HG03565 (cell line): ENCODE results near the gene SLC25A51.
"Not testable (repeated sequence)": the region's sequence is repeated elsewhere in the genome, so short reads cannot be mapped to it uniquely, and the experiment has no call there.

Experiments
- ATAC-seq: cut with Tn5 transposase; IDR thresholded peaks from one replicate; pipeline ENCODE4 v1.9.1; 2021; ENCODE audit warnings: mild to moderate bottlenecking, moderate library complexity; ENCODE audit not compliant: unreplicated experiment

SLC25A51 gene

DNA sequence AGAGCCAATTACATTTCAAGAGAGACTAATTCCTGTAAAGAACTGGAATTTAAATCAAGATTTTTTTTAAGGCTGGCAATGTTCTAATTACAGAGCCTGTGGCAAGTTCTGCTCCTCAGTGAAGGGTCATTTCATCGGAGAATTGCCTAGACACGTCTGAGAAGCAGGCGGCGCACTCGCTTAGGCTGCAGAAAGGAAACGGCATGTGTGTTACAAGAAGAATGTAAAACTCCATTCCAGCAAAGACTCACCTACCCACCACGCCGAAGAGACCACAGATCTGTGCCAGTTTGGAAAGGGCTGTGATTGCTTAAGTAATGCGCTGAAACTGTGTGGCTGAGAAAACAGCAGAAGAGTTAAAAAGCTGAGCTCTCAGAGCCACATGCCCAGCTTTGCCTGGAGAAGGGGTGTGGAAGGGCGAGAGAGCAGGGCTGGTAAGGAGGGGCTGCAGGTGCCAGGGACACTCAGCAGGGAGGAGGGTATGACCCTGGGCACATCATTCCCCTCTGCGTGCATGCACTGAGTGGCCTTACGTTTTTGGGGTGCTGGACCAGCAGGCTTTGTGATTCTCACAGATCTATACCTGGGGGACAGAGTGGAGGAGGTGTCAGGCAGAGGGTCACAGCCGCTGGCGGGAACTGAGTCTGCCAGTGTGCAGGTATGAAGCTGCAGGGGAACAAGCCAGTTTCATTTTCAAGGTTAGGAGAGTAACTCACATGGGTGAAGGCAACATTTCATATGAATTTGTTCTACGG lies 17.8 kb upstream of the SLC25A51 start:
- ATAC-seq = no peak

GRCh38 chr9:37921168-37921510 lies 17.2 kb upstream of the SLC25A51 start:
- no peak for ATAC-seq

GRCh38 chr9:37920471-37921167 lies 16.7 kb upstream of the SLC25A51 start:
- peak; percentile 50 for ATAC-seq

DNA sequence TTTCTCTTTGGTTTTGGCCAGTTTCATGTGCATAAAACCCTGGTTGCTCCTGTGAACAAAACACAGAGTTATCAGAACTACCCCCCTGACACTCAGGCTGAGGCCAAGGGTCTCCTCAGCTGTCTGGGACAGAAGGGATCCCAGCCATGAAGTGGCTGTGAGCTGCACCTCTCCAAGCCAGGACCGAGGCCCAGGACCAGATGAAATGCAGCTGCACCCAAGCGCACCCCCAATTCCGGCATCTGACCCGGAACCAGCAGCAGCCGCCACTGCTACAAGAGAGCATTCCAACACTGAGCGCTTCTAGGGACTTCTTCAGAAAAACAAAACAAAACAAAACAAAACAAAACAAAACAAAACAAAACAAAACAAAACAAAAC lies 16.0 kb upstream of the SLC25A51 start:
- ATAC-seq = no peak

DNA sequence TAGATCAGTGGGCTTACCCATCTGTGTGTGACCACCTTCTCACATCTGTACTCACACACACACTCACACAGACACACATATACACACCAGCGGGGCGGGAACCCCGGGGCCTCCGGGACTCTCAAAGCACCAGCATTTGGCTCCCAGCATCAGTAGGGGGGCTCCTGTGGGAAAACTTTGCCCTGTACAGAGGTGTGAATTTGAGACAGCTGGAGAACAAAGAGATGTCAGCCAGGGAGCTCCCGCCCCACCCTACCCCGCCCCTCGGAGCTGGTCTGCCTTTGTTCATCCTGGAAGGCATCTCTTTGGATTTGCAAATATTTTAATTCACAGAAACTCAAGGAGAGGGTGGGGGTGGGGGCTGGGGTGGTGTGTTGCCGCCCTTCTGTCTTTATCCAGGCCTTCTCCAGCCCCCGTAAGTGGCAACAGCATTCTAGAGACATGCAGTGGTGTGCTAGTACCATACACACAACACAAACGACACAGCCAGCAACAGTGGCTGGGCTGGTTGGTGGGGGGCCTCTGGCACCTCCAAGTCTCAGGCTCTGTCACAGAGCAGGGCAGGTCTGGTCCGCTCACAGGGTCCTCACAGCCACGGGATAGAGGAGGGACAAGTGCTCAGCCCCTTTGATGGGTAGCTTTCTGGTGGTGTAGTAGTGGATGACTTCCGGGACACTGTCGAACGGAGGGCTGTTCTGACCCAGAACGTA lies 15.5 kb upstream of the SLC25A51 start:
- no peak for ATAC-seq

DNA sequence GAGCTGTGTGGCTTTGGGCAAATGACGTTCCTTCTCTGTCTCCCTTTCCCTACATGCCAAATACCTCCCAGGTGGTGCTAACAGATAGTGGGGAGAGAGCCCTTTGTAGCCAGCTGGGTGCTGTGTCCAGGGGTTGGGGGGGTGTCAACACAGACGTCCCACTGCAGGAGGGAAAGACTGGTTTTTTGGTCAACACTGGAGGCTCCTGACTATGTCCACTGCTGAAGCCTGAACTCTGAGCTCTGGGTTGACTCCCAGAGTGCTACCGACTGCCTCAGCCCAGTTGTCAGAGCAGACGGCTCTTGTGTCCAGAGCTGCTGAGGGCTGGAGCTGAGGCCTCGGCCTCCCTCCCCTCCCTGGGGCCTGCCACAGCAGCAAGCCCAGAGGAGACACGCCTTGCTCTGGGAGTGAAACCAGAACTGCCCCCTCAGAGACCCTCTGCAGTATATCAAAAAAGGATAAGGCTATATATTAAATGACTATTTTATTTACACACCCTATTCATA lies 14.8 kb upstream of the SLC25A51 start:
- no peak for ATAC-seq

DNA sequence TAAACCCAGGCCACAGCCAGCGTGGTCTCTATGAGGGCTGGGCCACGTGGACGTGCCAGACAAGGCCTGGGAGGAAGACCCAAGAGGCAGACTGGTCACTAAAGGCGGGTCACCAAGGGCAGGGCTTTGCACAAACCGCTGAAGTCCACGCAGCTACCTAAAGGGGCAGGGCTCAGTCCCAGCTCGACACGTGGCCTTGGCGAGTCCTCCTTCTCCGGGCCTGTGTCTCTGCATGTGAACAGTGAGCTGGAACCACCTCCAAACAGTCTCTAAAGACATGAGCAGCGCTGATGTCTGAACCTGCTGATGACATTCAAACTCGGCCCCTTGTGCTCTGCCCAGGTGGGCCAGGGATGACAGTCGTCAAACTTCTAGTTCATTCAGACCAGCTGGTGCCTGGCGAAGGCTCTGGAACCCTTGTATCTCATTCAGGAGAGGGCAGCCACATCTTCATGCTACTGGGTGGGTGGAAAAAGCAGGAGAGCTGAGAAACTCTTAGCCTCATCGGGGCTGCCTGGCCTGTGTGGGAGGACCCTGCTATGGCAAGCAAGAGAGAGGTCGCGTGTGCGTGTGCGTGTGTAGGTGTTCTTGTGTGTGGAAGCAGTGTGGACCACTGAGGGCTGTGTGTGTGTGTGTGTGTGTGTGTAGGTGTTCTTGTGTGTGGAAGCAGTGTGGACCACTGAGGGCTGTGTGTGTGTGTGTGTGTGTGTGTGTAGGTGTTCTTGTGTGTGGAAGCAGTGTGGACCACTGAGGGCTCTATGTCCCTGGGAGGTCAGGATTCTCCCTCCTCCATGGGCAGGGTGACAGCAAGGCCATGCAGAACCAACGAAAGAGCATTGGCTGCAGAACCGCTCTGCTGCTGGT lies 14.1 kb upstream of the SLC25A51 start:
- no peak for ATAC-seq

GRCh38 chr9:37917313-37917731 lies 13.4 kb upstream of the SLC25A51 start:
- ATAC-seq = no peak

GRCh38 chr9:37916471-37917312 lies 12.8 kb upstream of the SLC25A51 start:
- no peak for ATAC-seq

GRCh38 chr9:37915911-37916470 lies 12.1 kb upstream of the SLC25A51 start:
- ATAC-seq = no peak

DNA sequence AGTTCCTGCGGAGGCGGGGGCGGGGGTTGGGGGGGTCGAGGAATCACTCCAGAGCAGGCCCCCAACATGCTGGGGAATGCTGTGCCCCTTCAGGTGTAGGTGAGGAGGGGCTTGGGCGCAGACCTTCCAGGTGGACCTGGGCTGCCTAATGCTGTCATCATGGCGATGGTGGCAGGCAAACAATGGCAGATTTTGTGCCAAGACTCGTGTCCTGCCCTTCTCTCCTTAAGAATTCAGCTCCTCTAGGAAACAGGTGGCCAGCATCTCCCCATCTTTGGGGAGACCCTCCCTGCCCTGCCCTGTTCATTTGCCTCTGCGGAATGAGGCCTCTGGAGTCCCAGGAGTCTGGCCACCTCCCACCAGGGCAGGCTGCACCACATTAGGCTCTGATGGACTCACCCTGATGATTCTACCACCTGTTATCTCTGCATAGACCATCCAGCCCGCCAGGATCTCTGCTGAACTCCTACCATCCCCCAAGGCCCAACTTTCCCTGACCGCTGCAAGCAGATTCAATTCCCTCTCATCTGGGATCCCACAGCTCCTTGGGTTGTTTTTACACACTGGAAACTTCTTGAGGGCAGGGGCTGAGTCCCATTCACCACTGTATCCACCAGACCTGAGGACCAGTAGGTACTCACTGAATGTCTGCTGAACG lies 10.9 kb upstream of the SLC25A51 start:
- ATAC-seq = no peak

GRCh38 chr9:37914154-37914551 lies 10.2 kb upstream of the SLC25A51 start:
- ATAC-seq = no peak

GRCh38 chr9:37913480-37914153 lies 9.7 kb upstream of the SLC25A51 start:
- ATAC-seq = peak; percentile 64

DNA sequence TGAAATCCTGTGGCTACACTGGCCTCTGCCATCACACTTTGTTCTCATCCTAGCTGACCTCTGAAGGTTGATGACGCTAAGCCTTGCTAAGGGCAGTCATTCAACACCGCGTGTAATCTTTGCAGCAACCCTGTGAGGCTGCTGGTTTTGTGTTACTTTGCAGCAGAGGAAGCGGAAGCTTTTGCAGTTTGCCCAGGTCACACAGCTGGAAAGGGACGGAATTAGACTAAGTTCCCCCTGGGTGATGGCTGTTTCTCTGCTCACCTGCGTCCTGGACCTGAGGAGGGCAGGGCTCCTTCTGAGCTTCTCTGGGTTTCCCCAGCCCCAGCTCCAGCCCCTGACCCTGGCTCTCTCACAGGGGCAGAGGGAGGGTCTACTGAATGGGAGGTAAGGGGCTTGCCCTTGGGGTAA lies 7.3 kb upstream of the SLC25A51 start:
- no peak for ATAC-seq

DNA sequence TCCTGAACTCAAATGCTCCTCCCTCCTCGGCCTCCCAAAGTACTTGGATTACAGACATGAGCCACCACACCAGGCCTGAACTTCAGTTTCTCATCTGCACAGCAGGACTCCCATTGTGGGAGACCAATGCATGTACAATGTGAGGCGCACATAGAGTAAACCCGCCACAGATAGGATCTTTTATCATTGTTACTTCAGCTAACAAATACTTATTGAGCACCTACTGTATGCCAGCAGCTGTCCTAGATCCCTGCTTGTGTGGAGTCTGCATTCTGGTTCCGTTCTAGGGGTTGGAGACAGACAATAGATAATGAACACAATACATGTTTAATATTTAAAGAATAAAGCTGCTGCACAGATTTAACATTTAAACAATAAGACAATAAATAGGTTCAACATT lies 6.3 kb upstream of the SLC25A51 start:
- no peak for ATAC-seq

- ATAC-seq = not testable (repeated sequence)
Observed at GRCh38 chr9:37909836-37910235, 5.9 kb upstream of the SLC25A51 start.

GRCh38 chr9:37909326-37909725 lies 5.4 kb upstream of the SLC25A51 start:
- no peak for ATAC-seq

- no peak for ATAC-seq
Observed at GRCh38 chr9:37908698-37909186, 4.8 kb upstream of the SLC25A51 start.
